DOHH2 (cell line): ENCODE results near the gene MPDZ.

Experiments used
- CTCF ChIP-seq: fragments of 200-600 bp; sonication (generic); IDR thresholded peaks from one replicate; pipeline ENCODE4 v1.5.1; 2014; ENCODE audit warnings: antibody characterized with exemption, mild to moderate bottlenecking, low read depth, low read length; ENCODE audit not compliant: poor library complexity, severe bottlenecking
- EZH2phosphoT487 ChIP-seq: fragments of 200-600 bp; sonication (generic); IDR thresholded peaks from 2 replicates; pipeline ENCODE4 v1.6.1; 2017; ENCODE audit warnings: borderline replicate concordance, mild to moderate bottlenecking, antibody characterized with exemption, low read length, moderate library complexity, mixed read lengths

GRCh38 chr9:13318027-13318426 is 38.5 kb upstream of the MPDZ start:
- TF ChIP-seq CTCF (no peak), EZH2phosphoT487 (no peak)
